Measurements from ENCODE around the gene PGPEP1. TPM values are rescaled to one million over a fixed set of nuclear protein-coding genes. Genes with fewer than 3 reads are reported as not detected.

PGPEP1 gene
- 18.3 TPM for total RNA-seq

GRCh38 chr19:18340190-18340989, at the start of gene PGPEP1:
TSS of gene PGPEP1 (plus strand) at chr19:18340598. CDS start at chr19:18340682, 84 bp downstream.
- peak; percentile 83 for DNase-seq (ENCODE audit: low spot score in 2 of 2)
- no peak for FAIRE-seq

GRCh38 chr19:18291019-18291524, 49.3 kb upstream of the PGPEP1 start:
- no peak for FAIRE-seq
- no peak for DNase-seq (ENCODE audit: low spot score in 2 of 2)

GRCh38 chr19:18291590-18292461, 48.6 kb upstream of the PGPEP1 start:
- DNase-seq (ENCODE audit: low spot score in 2 of 2): peak; percentile 80 to 89
- no peak for FAIRE-seq

GRCh38 chr19:18292462-18292809, 48.0 kb upstream of the PGPEP1 start:
- FAIRE-seq: no peak

GRCh38 chr19:18292810-18293641, 47.4 kb upstream of the PGPEP1 start:
- FAIRE-seq (no peak), DNase-seq (ENCODE audit: low spot score in 2 of 2) (peak; percentile 75 to 79)

More at GRCh38 chr19:18292462-18292809, 48.0 kb upstream of the PGPEP1 start:
- no peak for DNase-seq (ENCODE audit: low spot score in 2 of 2)

GRCh38 chr19:18293642-18294466, 46.5 kb upstream of the PGPEP1 start:
- no peak for FAIRE-seq
- DNase-seq (ENCODE audit: low spot score in 2 of 2): no peak

- DNase-seq (ENCODE audit: low spot score in 2 of 2) (no peak), FAIRE-seq (no peak)
These were observed 45.9 kb upstream of the PGPEP1 start for GRCh38 chr19:18294467-18294864.

- FAIRE-seq: no peak
- DNase-seq (ENCODE audit: low spot score in 2 of 2): no peak
These were observed 45.4 kb upstream of the PGPEP1 start for GRCh38 chr19:18295034-18295451.

- no peak for FAIRE-seq
- DNase-seq (ENCODE audit: low spot score in 2 of 2): no peak
These were observed 43.1 kb upstream of the PGPEP1 start for GRCh38 chr19:18297308-18297707.

GRCh38 chr19:18298601-18299000, 41.8 kb upstream of the PGPEP1 start:
- DNase-seq (ENCODE audit: low spot score in 2 of 2): no peak

GRCh38 chr19:18299654-18300053, 40.7 kb upstream of the PGPEP1 start:
- DNase-seq (ENCODE audit: low spot score in 2 of 2) (no peak), FAIRE-seq (no peak)

More at GRCh38 chr19:18298601-18299000, 41.8 kb upstream of the PGPEP1 start:
- no peak for FAIRE-seq

GRCh38 chr19:18300930-18301717, 39.3 kb upstream of the PGPEP1 start:
- no peak for FAIRE-seq
- no peak for DNase-seq (ENCODE audit: low spot score in 2 of 2)

- FAIRE-seq: no peak
- DNase-seq (ENCODE audit: low spot score in 2 of 2): no peak
These were observed 38.7 kb upstream of the PGPEP1 start for GRCh38 chr19:18301718-18302111.

GRCh38 chr19:18304208-18304457, 36.3 kb upstream of the PGPEP1 start:
- no peak for FAIRE-seq

GRCh38 chr19:18304458-18305310, 35.7 kb upstream of the PGPEP1 start:
- DNase-seq (ENCODE audit: low spot score in 2 of 2) (peak; percentile 74 to 94), FAIRE-seq (no peak)

More at GRCh38 chr19:18304208-18304457, 36.3 kb upstream of the PGPEP1 start:
- peak in 1 of 2 donors; percentile 59 for DNase-seq (ENCODE audit: low spot score in 2 of 2)

- FAIRE-seq (no peak), DNase-seq (ENCODE audit: low spot score in 2 of 2) (no peak)
These were observed 34.0 kb upstream of the PGPEP1 start for GRCh38 chr19:18306209-18306887.

GRCh38 chr19:18306888-18307260, 33.5 kb upstream of the PGPEP1 start:
- DNase-seq (ENCODE audit: low spot score in 2 of 2) (no peak), FAIRE-seq (no peak)
